Measurements from ENCODE around the gene ZC3H8. TPM values are rescaled to one million over a fixed set of nuclear protein-coding genes. Genes with fewer than 3 reads are reported as not detected.

The ZC3H8 gene
- total RNA-seq, 1 experiment from 2014 or later = 19.9 TPM

DNA sequence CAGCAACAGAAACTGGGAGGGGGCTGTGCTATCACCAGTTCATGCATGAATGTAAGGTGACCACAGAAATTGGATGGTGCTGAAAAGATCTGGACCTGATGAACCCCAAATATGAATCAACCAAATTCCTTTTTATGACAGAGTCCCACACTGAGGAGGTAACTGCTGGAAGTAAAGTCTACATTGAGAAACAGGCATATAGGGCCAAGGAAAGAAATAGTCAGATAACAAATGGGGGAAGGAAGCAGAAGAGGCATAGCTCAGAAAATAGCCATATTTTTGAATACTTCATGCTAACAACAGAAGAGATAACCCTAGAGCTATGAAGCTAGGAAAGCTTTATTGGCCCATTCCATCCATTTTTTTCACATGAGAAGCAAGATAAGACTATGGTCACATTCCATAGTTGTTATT is 46.3 kb upstream of the ZC3H8 start:
- no peaks in the 10 kb centered on the region for H3K36me3 Mint-ChIP-seq (ENCODE audit: insufficient read depth, unreplicated experiment)
- TF ChIP-seq, protein P1, sequence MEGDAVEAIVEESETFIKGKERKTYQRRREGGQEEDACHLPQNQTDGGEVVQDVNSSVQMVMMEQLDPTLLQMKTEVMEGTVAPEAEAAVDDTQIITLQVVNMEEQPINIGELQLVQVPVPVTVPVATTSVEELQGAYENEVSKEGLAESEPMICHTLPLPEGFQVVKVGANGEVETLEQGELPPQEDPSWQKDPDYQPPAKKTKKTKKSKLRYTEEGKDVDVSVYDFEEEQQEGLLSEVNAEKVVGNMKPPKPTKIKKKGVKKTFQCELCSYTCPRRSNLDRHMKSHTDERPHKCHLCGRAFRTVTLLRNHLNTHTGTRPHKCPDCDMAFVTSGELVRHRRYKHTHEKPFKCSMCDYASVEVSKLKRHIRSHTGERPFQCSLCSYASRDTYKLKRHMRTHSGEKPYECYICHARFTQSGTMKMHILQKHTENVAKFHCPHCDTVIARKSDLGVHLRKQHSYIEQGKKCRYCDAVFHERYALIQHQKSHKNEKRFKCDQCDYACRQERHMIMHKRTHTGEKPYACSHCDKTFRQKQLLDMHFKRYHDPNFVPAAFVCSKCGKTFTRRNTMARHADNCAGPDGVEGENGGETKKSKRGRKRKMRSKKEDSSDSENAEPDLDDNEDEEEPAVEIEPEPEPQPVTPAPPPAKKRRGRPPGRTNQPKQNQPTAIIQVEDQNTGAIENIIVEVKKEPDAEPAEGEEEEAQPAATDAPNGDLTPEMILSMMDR (IDR thresholded peaks at IDR 0.05; ENCODE audit: insufficient read depth in 1 of 2, low read depth in 1 of 2, low read length in 1 of 2, severe bottlenecking in 1 of 2, unreplicated experiment in 1 of 2) = no peak
- POLR2A ChIA-PET = interaction anchor here (0.6 to 0.9 kb wide), 2 partner anchors 46 to 344 kb away, joined by 3 read pairs; partner anchors contain the start of genes SLC20A1 and ZC3H8
- DNase-seq = peak; percentile 44 to 56
- H3K27me3 Mint-ChIP-seq (ENCODE audit: insufficient read depth, unreplicated experiment) = no peaks in the 10 kb centered on the region
- Histone ChIP-seq H3K4me1 (peaks cover 33% of the 10 kb centered on the region), H3K4me3 (ENCODE audit: low read depth, low read length) (no peak overlapping the region), H3K9me3 (peaks cover 9% of the 10 kb centered on the region; the same call in 1 of the 2 replicates), H3K36me3 (ENCODE audit: control insufficient read depth, insufficient read depth, low read length) (no peaks in the 10 kb centered on the region), H3K27me3 (replicated peaks; ENCODE audit: control insufficient read depth, insufficient read depth, low read length) (no peaks in the 10 kb centered on the region)
- peak overlapping the region; percentile 48 for H3K27ac Mint-ChIP-seq (ENCODE audit: unreplicated experiment)
- intact Hi-C loops (cut with micrococcal nuclease; ENCODE audit: unreplicated experiment) = loop anchor here (1.0 kb wide), 1 partner anchor 26 kb away; the partner anchor contains the start of gene ZC3H6
- H3K9me3 Mint-ChIP-seq (ENCODE audit: unreplicated experiment) = peaks cover 28% of the 10 kb centered on the region
- H3K4me3 Mint-ChIP-seq (ENCODE audit: unreplicated experiment) = peak overlapping the region; percentile 25
- BruUV-seq (replicated peaks) = no TSS peak
- H3K4me1 Mint-ChIP-seq (ENCODE audit: low read depth, unreplicated experiment) = peaks cover 43% of the 10 kb centered on the region
- CTCF ChIA-PET = interaction anchor here (0.9 kb wide), 1 partner anchor 182 kb away, joined by 3 read pairs; no protein-coding TSS in a partner anchor

DNA sequence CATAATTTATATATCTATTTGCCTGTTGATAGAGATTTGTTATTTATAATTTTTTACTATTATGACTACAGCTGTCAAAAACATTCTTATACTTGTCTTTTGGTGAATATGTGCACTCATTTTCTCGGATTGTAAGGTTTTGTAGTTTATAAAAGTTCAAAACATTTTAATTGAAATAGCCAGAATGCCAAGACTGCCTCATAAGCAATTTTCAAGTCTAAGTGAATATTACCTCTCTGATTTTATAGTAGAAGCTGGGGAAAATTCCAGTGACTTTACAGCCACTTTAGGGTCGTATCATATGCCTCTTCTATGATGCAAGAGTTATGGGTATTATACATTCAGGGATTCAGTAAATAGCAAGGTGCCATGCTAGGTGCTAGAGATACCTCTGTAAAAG is 41.6 kb upstream of the ZC3H8 start:
- no peak overlapping the region for H3K4me3 ChIP-seq (ENCODE audit: low read depth, low read length)
- CTCF ChIA-PET = no interaction called here
- POLR2A ChIA-PET = no interaction called here
- Mint-ChIP-seq H3K36me3 (ENCODE audit: insufficient read depth, unreplicated experiment) (no peaks in the 10 kb centered on the region), H3K4me1 (ENCODE audit: low read depth, unreplicated experiment) (peaks cover 45% of the 10 kb centered on the region), H3K27ac (ENCODE audit: unreplicated experiment) (no peak overlapping the region), H3K4me3 (ENCODE audit: unreplicated experiment) (no peak overlapping the region), H3K27me3 (ENCODE audit: insufficient read depth, unreplicated experiment) (no peaks in the 10 kb centered on the region), H3K9me3 (ENCODE audit: unreplicated experiment) (peaks cover 14% of the 10 kb centered on the region)
- TF ChIP-seq, protein P1 (IDR thresholded peaks at IDR 0.05; ENCODE audit: insufficient read depth in 1 of 2, low read depth in 1 of 2, low read length in 1 of 2, severe bottlenecking in 1 of 2, unreplicated experiment in 1 of 2) = no peak
- peaks cover 38% of the 10 kb centered on the region for H3K4me1 ChIP-seq
- intact Hi-C loops (cut with micrococcal nuclease; ENCODE audit: unreplicated experiment) = no loop called here
- no TSS peak for BruUV-seq (replicated peaks)
- no peaks in the 10 kb centered on the region for H3K27me3 ChIP-seq (replicated peaks; ENCODE audit: control insufficient read depth, insufficient read depth, low read length)
- no peaks in the 10 kb centered on the region; the same call in 1 of the 2 replicates for H3K9me3 ChIP-seq
- DNase-seq = no peak
- no peaks in the 10 kb centered on the region for H3K36me3 ChIP-seq (ENCODE audit: control insufficient read depth, insufficient read depth, low read length)

DNA sequence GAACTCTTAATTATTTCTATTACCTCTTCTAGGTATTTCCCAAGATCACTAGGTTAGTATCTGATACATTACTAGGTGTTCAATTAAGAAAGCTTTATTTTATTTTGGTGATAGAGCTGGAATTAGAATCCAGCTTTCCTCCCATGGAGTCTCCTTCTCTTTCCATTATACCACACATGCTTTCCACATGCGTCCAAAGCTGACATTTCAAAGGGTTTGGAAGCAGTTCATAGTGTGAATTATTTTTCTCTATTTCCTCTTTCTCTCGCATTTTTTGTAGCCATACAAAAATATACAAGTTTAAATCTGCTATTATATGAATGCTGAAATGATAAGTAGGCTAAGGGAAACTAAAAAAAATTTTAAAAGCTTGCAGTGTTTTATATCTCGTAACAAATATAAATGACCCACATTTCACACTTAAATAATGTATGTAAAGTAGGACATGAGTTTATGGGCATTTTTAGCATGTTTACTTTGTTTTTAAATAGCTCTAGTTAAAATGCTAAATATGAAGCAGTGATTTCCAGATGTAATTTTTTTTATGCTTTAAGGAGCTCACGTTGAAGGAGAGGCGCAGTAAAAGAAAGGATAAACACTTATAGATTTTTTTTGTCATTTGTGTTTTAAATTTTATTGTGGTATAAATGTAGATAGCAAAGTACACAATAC is 40.7 kb upstream of the ZC3H8 start:
- Mint-ChIP-seq H3K27me3 (ENCODE audit: insufficient read depth, unreplicated experiment) (no peaks in the 10 kb centered on the region), H3K4me3 (ENCODE audit: unreplicated experiment) (no peak overlapping the region), H3K27ac (ENCODE audit: unreplicated experiment) (no peak overlapping the region), H3K4me1 (ENCODE audit: low read depth, unreplicated experiment) (peaks cover 36% of the 10 kb centered on the region), H3K36me3 (ENCODE audit: insufficient read depth, unreplicated experiment) (no peaks in the 10 kb centered on the region), H3K9me3 (ENCODE audit: unreplicated experiment) (peaks cover 13% of the 10 kb centered on the region)
- Histone ChIP-seq H3K4me1 (peaks cover 30% of the 10 kb centered on the region), H3K27me3 (replicated peaks; ENCODE audit: control insufficient read depth, insufficient read depth, low read length) (no peaks in the 10 kb centered on the region), H3K9me3 (no peaks in the 10 kb centered on the region; the same call in 1 of the 2 replicates), H3K4me3 (ENCODE audit: low read depth, low read length) (no peak overlapping the region), H3K36me3 (ENCODE audit: control insufficient read depth, insufficient read depth, low read length) (no peaks in the 10 kb centered on the region)
- intact Hi-C loops (cut with micrococcal nuclease; ENCODE audit: unreplicated experiment) = no loop called here
- DNase-seq = no peak
- BruUV-seq (replicated peaks) = no TSS peak
- TF ChIP-seq, protein P1 (IDR thresholded peaks at IDR 0.05; ENCODE audit: insufficient read depth in 1 of 2, low read depth in 1 of 2, low read length in 1 of 2, severe bottlenecking in 1 of 2, unreplicated experiment in 1 of 2) = no peak
- ChIA-PET CTCF (no interaction called here), POLR2A (no interaction called here)
